ENCODE data around the gene COMMD1. TPM values are rescaled to one million over a fixed set of nuclear protein-coding genes. Genes with fewer than 3 reads are reported as not detected.
"Not testable (repeated sequence)": the region's sequence is repeated elsewhere in the genome, so short reads cannot be mapped to it uniquely, and the experiment has no call there.

Gene COMMD1
- total and polyA plus RNA-seq, 4 experiments from 2014 or later = 16.7 to 63.9 (median 34.2) TPM

DNA sequence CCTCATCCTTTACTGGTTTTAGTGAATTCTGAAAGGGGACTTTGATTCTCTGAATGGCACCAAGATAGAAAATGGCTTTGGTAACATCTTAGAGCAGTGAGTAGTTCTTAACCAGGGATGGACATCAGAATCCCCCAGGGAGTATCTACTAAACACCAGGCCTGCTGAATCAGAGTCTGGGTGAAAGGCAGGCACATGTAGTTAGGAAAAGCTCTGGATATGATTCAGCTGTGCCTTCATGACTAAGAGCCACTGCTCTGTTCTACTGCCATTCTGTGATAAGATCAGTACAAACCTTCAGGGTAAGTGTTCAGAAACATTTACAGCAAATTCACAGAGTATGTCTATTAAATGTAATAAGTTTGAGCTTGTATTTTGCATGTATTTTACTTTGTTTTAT is 244.2 kb downstream of the COMMD1 start:
- CTCF ChIA-PET (ENCODE audit: partially characterized antibody) = no interaction called here
- H3K27me3 Mint-ChIP-seq = no peaks in the 10 kb centered on the region
- H3K4me3 Mint-ChIP-seq = no peak overlapping the region
- H3K9me3 Mint-ChIP-seq = peaks cover 0 to 6% (median 0%) of the 10 kb centered on the region in 8 donors
- Histone ChIP-seq H3K27me3 (ENCODE audit: insufficient read depth, low read length) (no peaks in the 10 kb centered on the region), H3K4me3 (ENCODE audit: low read length in 2 of 2) (no peak overlapping the region), H3K9me3 (ENCODE audit: control insufficient read depth in 1 of 2, low read length in 2 of 2) (no peaks in the 10 kb centered on the region), H3K4me1 (ENCODE audit: insufficient read depth, low read length) (no peaks in the 10 kb centered on the region), H3K36me3 (ENCODE audit: insufficient read depth, low read length) (no peaks in the 10 kb centered on the region), H3K27ac (ENCODE audit: low read depth, low read length) (no peak overlapping the region)
- peaks cover 0 to 6% of the 10 kb centered on the region in 2 donors for H3K36me3 Mint-ChIP-seq
- H3K4me1 Mint-ChIP-seq = peaks cover 0 to 5% (median 3%) of the 10 kb centered on the region in 4 donors
- no peak for DNase-seq
- H3K27ac Mint-ChIP-seq = no peak overlapping the region
- POLR2A ChIA-PET (ENCODE audit: partially characterized antibody) = no interaction called here
- intact Hi-C loops (cut with micrococcal nuclease) = no loop called here

GRCh38 chr2:62150597-62151305 is 245.3 kb downstream of the COMMD1 start:
- intact Hi-C loops (cut with micrococcal nuclease) = no loop called here
- H3K4me3 Mint-ChIP-seq = no peak overlapping the region
- peaks cover 0 to 5% (median 3%) of the 10 kb centered on the region in 4 donors for H3K4me1 Mint-ChIP-seq
- no peak for DNase-seq
- POLR2A ChIA-PET (ENCODE audit: partially characterized antibody) = no interaction called here
- no peak overlapping the region for H3K4me3 ChIP-seq (ENCODE audit: low read length in 2 of 2)
- no peaks in the 10 kb centered on the region for H3K27me3 Mint-ChIP-seq
- H3K4me1 ChIP-seq (ENCODE audit: insufficient read depth, low read length) = no peaks in the 10 kb centered on the region
- H3K36me3 ChIP-seq (ENCODE audit: insufficient read depth, low read length) = no peaks in the 10 kb centered on the region
- no peak overlapping the region for H3K27ac ChIP-seq (ENCODE audit: low read depth, low read length)
- no peaks in the 10 kb centered on the region for H3K9me3 ChIP-seq (ENCODE audit: control insufficient read depth in 1 of 2, low read length in 2 of 2)
- peaks cover 0 to 7% (median 2%) of the 10 kb centered on the region in 8 donors for H3K9me3 Mint-ChIP-seq
- H3K36me3 Mint-ChIP-seq = peaks cover 0 to 12% of the 10 kb centered on the region in 2 donors
- no peaks in the 10 kb centered on the region for H3K27me3 ChIP-seq (ENCODE audit: insufficient read depth, low read length)
- H3K27ac Mint-ChIP-seq = no peak overlapping the region
- CTCF ChIA-PET (ENCODE audit: partially characterized antibody) = interaction anchor here (1.0 kb wide), 1 partner anchor 13 kb away, joined by 3 read pairs; no protein-coding TSS in a partner anchor

GRCh38 chr2:62151306-62151638 is 245.8 kb downstream of the COMMD1 start:
- no peaks in the 10 kb centered on the region for H3K27me3 Mint-ChIP-seq

DNA sequence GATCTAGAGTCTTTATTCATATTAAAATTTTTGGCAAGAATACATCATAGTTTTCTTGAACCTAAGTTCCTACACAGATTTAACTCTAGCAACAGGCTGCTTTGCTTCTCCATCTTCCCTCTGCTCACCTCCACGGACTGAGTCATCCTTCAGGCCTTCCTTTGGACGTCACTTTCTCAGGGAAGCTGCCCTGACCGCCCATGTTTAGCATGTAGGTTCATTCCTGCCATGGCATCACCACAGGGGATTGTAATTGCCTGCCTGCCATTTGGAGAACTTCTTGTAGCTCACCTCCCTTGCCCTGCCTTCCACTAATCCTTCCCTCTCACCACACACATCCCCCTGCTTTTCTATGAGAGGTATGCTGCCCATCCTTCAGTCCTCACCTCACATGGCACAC is 246.5 kb downstream of the COMMD1 start:
- Histone ChIP-seq H3K27me3 (ENCODE audit: insufficient read depth, low read length) (no peaks in the 10 kb centered on the region), H3K4me1 (ENCODE audit: insufficient read depth, low read length) (no peaks in the 10 kb centered on the region), H3K4me3 (ENCODE audit: low read length in 2 of 2) (no peak overlapping the region), H3K27ac (ENCODE audit: low read depth, low read length) (no peak overlapping the region), H3K36me3 (ENCODE audit: insufficient read depth, low read length) (no peaks in the 10 kb centered on the region), H3K9me3 (ENCODE audit: control insufficient read depth in 1 of 2, low read length in 2 of 2) (no peaks in the 10 kb centered on the region)
- H3K4me1 Mint-ChIP-seq = no peaks in the 10 kb centered on the region
- intact Hi-C loops (cut with micrococcal nuclease) = no loop called here
- no peaks in the 10 kb centered on the region for H3K27me3 Mint-ChIP-seq
- no peak for DNase-seq
- no peak overlapping the region for H3K27ac Mint-ChIP-seq
- H3K4me3 Mint-ChIP-seq = no peak overlapping the region
- ChIA-PET CTCF (ENCODE audit: partially characterized antibody) (interaction anchor here (1.0 kb wide), 1 partner anchor 12 kb away, joined by 3 read pairs; no protein-coding TSS in a partner anchor), POLR2A (ENCODE audit: partially characterized antibody) (no interaction called here)
- peaks cover 0 to 7% (median 2%) of the 10 kb centered on the region in 8 donors for H3K9me3 Mint-ChIP-seq
- H3K36me3 Mint-ChIP-seq = peaks cover 0 to 12% of the 10 kb centered on the region in 2 donors

More at GRCh38 chr2:62151306-62151638, 245.8 kb downstream of the COMMD1 start:
- Mint-ChIP-seq H3K36me3 (peaks cover 0 to 12% of the 10 kb centered on the region in 2 donors), H3K4me3 (no peak overlapping the region), H3K4me1 (peaks cover 0 to 5% (median 3%) of the 10 kb centered on the region in 4 donors), H3K27ac (no peak overlapping the region), H3K9me3 (peaks cover 0 to 7% (median 2%) of the 10 kb centered on the region in 8 donors)
- no peaks in the 10 kb centered on the region for H3K9me3 ChIP-seq (ENCODE audit: control insufficient read depth in 1 of 2, low read length in 2 of 2)
- H3K36me3 ChIP-seq (ENCODE audit: insufficient read depth, low read length) = no peaks in the 10 kb centered on the region
- intact Hi-C loops (cut with micrococcal nuclease) = no loop called here
- ChIA-PET POLR2A (ENCODE audit: partially characterized antibody) (no interaction called here), CTCF (ENCODE audit: partially characterized antibody) (interaction anchor here (1.0 kb wide), 1 partner anchor 13 kb away, joined by 3 read pairs; no protein-coding TSS in a partner anchor)
- no peak for DNase-seq
- H3K27ac ChIP-seq (ENCODE audit: low read depth, low read length) = no peak overlapping the region
- H3K4me3 ChIP-seq (ENCODE audit: low read length in 2 of 2) = no peak overlapping the region
- no peaks in the 10 kb centered on the region for H3K4me1 ChIP-seq (ENCODE audit: insufficient read depth, low read length)
- H3K27me3 ChIP-seq (ENCODE audit: insufficient read depth, low read length) = no peaks in the 10 kb centered on the region

DNA sequence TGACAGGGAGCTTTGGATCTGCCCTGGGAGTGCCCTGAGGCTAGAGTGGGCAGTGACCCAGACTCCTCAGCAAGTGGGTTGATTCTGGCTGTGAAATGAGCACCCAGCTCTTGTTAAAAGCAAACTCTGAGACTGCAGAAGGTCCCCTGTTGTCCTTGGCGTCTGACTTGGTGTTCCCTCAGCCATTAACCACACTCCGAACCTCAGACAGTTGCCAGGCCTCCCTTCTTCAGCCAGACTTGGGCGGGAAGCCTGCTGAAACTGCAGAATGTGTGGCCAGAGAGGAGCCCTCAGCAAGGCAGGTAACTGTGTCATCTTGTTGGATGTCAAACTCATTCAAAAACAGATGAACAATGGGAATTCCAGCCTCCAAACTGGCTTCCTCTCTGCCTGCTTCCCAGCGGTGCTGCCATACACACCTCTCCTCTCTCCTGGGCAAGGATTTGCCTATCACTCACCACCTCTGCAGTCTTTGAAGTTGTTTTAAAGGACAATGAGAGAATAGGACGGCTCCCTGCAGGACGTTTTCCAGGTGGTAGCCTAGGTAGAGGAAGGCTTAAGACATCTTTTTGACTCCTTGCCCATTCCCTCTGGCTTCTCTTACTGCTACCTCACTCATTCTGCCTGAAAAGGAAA is 251.5 kb downstream of the COMMD1 start:
- H3K36me3 Mint-ChIP-seq = peaks cover 0 to 7% of the 10 kb centered on the region in 2 donors
- H3K27ac Mint-ChIP-seq = no peak overlapping the region
- CTCF ChIA-PET (ENCODE audit: partially characterized antibody) = no interaction called here
- no peaks in the 10 kb centered on the region for H3K4me1 Mint-ChIP-seq
- DNase-seq = no peak
- H3K4me1 ChIP-seq (ENCODE audit: insufficient read depth, low read length) = no peaks in the 10 kb centered on the region
- H3K9me3 Mint-ChIP-seq = peaks cover 0 to 8% (median 2%) of the 10 kb centered on the region in 8 donors
- H3K9me3 ChIP-seq (ENCODE audit: control insufficient read depth in 1 of 2, low read length in 2 of 2) = no peaks in the 10 kb centered on the region
- H3K36me3 ChIP-seq (ENCODE audit: insufficient read depth, low read length) = no peaks in the 10 kb centered on the region
- intact Hi-C loops (cut with micrococcal nuclease) = no loop called here
- H3K4me3 ChIP-seq (ENCODE audit: low read length in 2 of 2) = no peak overlapping the region
- H3K27me3 ChIP-seq (ENCODE audit: insufficient read depth, low read length) = no peaks in the 10 kb centered on the region
- no peaks in the 10 kb centered on the region for H3K27me3 Mint-ChIP-seq
- POLR2A ChIA-PET (ENCODE audit: partially characterized antibody) = no interaction called here
- H3K27ac ChIP-seq (ENCODE audit: low read depth, low read length) = no peak overlapping the region
- H3K4me3 Mint-ChIP-seq = peak overlapping the region in 1 of 8 donors; percentile 56

DNA sequence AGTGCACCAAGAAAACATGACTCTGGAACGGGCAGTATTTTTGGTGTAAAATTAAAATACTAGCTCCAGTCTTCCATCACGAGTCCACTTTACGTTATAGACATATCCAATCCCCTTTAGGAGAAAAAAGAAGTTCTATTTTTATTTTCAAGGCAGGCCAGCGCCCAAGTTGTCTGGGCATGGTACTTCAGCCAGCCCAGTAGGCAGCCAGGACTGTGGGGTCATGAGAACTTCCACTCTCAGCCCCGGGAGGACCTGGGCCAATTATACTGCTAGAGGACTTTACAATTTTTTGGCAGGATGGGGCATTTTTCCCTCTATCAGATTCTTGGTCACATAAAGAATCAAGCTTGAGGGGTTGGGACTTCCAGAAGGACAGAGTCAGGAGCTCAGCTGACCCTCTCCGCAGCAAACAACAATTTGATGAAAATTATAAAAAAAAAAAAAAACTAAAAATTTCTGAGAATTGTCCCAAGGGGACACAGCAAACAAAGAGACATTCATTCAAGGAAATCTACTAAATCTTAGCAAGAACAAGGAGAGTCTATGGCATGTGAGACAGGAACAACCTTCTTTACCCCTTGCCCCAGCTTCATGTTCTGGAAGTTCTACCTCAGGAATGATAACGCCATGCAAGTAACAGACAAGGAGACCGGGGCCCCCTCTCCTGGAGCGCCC is 253.1 kb downstream of the COMMD1 start:
- Mint-ChIP-seq H3K4me3 (no peak overlapping the region), H3K27ac (no peak overlapping the region), H3K9me3 (peaks cover 0 to 8% (median 2%) of the 10 kb centered on the region in 8 donors), H3K4me1 (no peaks in the 10 kb centered on the region), H3K36me3 (peaks cover 0 to 7% of the 10 kb centered on the region in 2 donors), H3K27me3 (no peaks in the 10 kb centered on the region)
- intact Hi-C loops (cut with micrococcal nuclease) = no loop called here
- Histone ChIP-seq H3K27me3 (ENCODE audit: insufficient read depth, low read length) (no peaks in the 10 kb centered on the region), H3K27ac (ENCODE audit: low read depth, low read length) (no peak overlapping the region), H3K36me3 (ENCODE audit: insufficient read depth, low read length) (no peaks in the 10 kb centered on the region), H3K9me3 (ENCODE audit: control insufficient read depth in 1 of 2, low read length in 2 of 2) (no peaks in the 10 kb centered on the region), H3K4me3 (ENCODE audit: low read length in 2 of 2) (no peak overlapping the region), H3K4me1 (ENCODE audit: insufficient read depth, low read length) (no peaks in the 10 kb centered on the region)
- no peak for DNase-seq
- CTCF ChIA-PET (ENCODE audit: partially characterized antibody) = no interaction called here
- POLR2A ChIA-PET (ENCODE audit: partially characterized antibody) = no interaction called here

DNA sequence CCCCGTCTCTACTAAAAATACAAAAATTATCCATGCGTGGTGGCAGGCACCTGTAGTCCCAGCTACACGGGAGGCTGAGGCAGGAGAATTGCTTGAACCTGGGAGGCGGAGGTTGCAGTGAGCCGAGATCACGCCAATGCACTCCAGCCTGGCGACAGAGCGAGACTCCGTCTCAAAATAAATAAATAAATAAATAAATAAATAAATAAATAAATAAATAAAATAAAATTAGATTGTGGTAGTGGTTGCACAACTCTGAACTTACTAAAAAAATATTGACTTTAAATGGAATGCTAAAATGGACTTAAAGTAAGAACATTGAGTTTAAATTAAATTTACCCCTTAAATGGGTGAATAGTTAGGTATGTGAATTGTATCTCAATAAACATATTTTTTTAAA is 255.2 kb downstream of the COMMD1 start:
- H3K36me3 Mint-ChIP-seq; CTCF ChIA-PET (ENCODE audit: partially characterized antibody); H3K4me1 ChIP-seq (ENCODE audit: insufficient read depth, low read length); POLR2A ChIA-PET (ENCODE audit: partially characterized antibody); DNase-seq; H3K27ac ChIP-seq (ENCODE audit: low read depth, low read length); H3K4me3 ChIP-seq (ENCODE audit: low read length in 2 of 2); H3K27me3 Mint-ChIP-seq; H3K27me3 ChIP-seq (ENCODE audit: insufficient read depth, low read length); H3K36me3 ChIP-seq (ENCODE audit: insufficient read depth, low read length); H3K4me3 Mint-ChIP-seq; H3K27ac Mint-ChIP-seq; H3K9me3 ChIP-seq (ENCODE audit: control insufficient read depth in 1 of 2, low read length in 2 of 2); intact Hi-C loops (cut with micrococcal nuclease); H3K9me3 Mint-ChIP-seq; H3K4me1 Mint-ChIP-seq: not testable (repeated sequence)

All from CD4-positive, alpha-beta memory T cell (primary cell).